K562 (cell line): ENCODE results near the gene GALNS. TPM values are rescaled to one million over a fixed set of nuclear protein-coding genes. Genes with fewer than 3 reads are reported as not detected.

Experiments used
- CCNT2 ChIP-seq: IDR thresholded peaks from 2 replicates; pipeline ENCODE4 v1.6.1; 2011; ENCODE audit warnings: borderline replicate concordance, low read depth, mild to moderate bottlenecking, moderate library complexity, mixed read lengths, low read length; ENCODE audit not compliant: insufficient read length; ENCODE audit errors: extremely low read depth
- CHD4 ChIP-seq: fragments of 200-600 bp; sonication (generic); IDR thresholded peaks from 3 replicates; pipeline ENCODE4 v1.6.1; 2012; ENCODE audit warnings: low read depth, mild to moderate bottlenecking, mixed read lengths, low read length, inconsistent platforms; ENCODE audit not compliant: insufficient read depth, insufficient replicate concordance, poor library complexity, severe bottlenecking
- EP400 ChIP-seq: fragments of 450-650 bp; IDR thresholded peaks from 2 replicates; pipeline ENCODE4 v1.6.1; 2017; ENCODE audit warnings: antibody characterized with exemption, mild to moderate bottlenecking, moderate library complexity
- ETS1 ChIP-seq: conservative IDR thresholded peaks from 2 replicates; pipeline ENCODE4 v1.6.1; 2011; ENCODE audit warnings: low read depth, mild to moderate bottlenecking, low read length; ENCODE audit not compliant: control insufficient read depth
- FOXK2 ChIP-seq, 2 experiments: fragments of 450-650 bp; IDR thresholded peaks in 1 of 2; conservative IDR thresholded peaks in 1 of 2; 2 replicates each; pipeline ENCODE4 v1.6.1; 2016; ENCODE audit warnings: low read depth in 2 of 2, mild to moderate bottlenecking in 1 of 2
- NBN ChIP-seq: fragments of 450-650 bp; IDR thresholded peaks from 2 replicates; pipeline ENCODE4 v1.6.1; 2016; ENCODE audit warnings: low read depth, mild to moderate bottlenecking
- NFIC ChIP-seq: fragments of 450-650 bp; IDR thresholded peaks from 2 replicates; pipeline ENCODE4 v1.6.1; 2017; ENCODE audit warnings: mild to moderate bottlenecking, inconsistent platforms
- SP1 ChIP-seq: sonication (generic); formaldehyde crosslinking; IDR thresholded peaks from 2 replicates; pipeline ENCODE4 v1.8.1; 2022; ENCODE audit warnings: mild to moderate bottlenecking, missing genetic modification reagents
- YY1 ChIP-seq, 3 experiments: IDR thresholded peaks; 2 replicates each; pipeline ENCODE4 v1.6.1; 2011; ENCODE audit warnings: low read length in 2 of 3, mild to moderate bottlenecking in 2 of 3, moderate library complexity in 2 of 3, borderline replicate concordance in 1 of 3, control low read depth in 1 of 3, low read depth in 1 of 3; ENCODE audit not compliant: insufficient read depth in 3 of 3, insufficient replicate concordance in 2 of 3, control insufficient read depth in 1 of 3, insufficient read length in 1 of 3; ENCODE audit errors: extremely low read depth in 1 of 3
- ZBTB17 ChIP-seq: fragments of 450-650 bp; formaldehyde crosslinking; IDR thresholded peaks from 2 replicates; pipeline ENCODE4 v1.4.0; 2020; ENCODE audit warnings: mild to moderate bottlenecking
- ZBTB2 ChIP-seq: fragments of 450-650 bp; IDR thresholded peaks from 2 replicates; pipeline ENCODE4 v1.6.1; 2016; ENCODE audit warnings: antibody characterized with exemption
- polyA plus RNA-seq, 8 experiments: library from polyadenylated mRNA; depleted of rRNA in 4 of 8; stranded (reverse) in 5 of 8; unstranded in 3 of 8; fragments of >200 nt; fragmentation: Nextera tagmentation in 2 of 8; fragmentation: Illumina TruSeq in 1 of 8; extraction: Ambion mirVana in 2 of 8; extraction: Trizol in 1 of 8; gene quantifications; 2 replicates each; pipeline versions ENCODE4 v1.2.1 to v1.2.3, GENCODE V29; 2011 to 2014; ENCODE audit warnings: inconsistent platforms in 1 of 8, missing spikeins in 1 of 8
- total RNA-seq, 7 experiments: library from RNA; depleted of rRNA in 6 of 7; stranded (reverse); fragments of >200 nt in 6 of 7; fragmentation: Illumina TruSeq in 2 of 7; extraction: Trizol in 2 of 7; gene quantifications; 2 replicates each; pipeline versions ENCODE4 v1.2.1 to v1.2.3, GENCODE V29; 2011 to 2021; ENCODE audit warnings: low replicate concordance in 1 of 7
- TF ChIP-seq, protein P1 (sequence below), 2 experiments: IDR thresholded peaks; 2 replicates each; pipeline ENCODE4 v1.6.1; 2012; ENCODE audit warnings: improper control_type of control experiment in 2 of 2, low read depth in 2 of 2, low read length in 2 of 2, borderline replicate concordance in 1 of 2
- TF ChIP-seq, protein P2 (sequence below): sonication (generic); formaldehyde crosslinking; IDR thresholded peaks from 2 replicates; pipeline ENCODE4 v1.8.0; 2022; ENCODE audit warnings: missing genetic modification reagents, mild to moderate bottlenecking, borderline replicate concordance
- TF ChIP-seq, protein P3 (sequence below): fragments of 450-650 bp; formaldehyde crosslinking; conservative IDR thresholded peaks from 2 replicates; pipeline ENCODE4 v1.4.0; 2022; ENCODE audit warnings: mild to moderate bottlenecking, missing genetic modification characterization
- TF ChIP-seq, protein P4 (sequence below): sonication (generic); formaldehyde crosslinking; IDR thresholded peaks from 2 replicates; pipeline ENCODE4 v1.8.0; 2022; ENCODE audit warnings: missing genetic modification reagents, mild to moderate bottlenecking, moderate library complexity, borderline replicate concordance

Gene GALNS
- total and polyA plus RNA-seq, 9 of the 15 experiments (the other 6 are each of a cell fraction or from before 2014, with no cell fraction given), result 0.38 to 13.2 (median 4.3) TPM

GRCh38 chr16:88781140-88782077 is 75.3 kb downstream of the GALNS start (continued):
- TF ChIP-seq ETS1 (peak; percentile 76; the same call in 1 of the 2 replicates), CHD4 (no peak), NFIC (peak; percentile 22; the same call in 1 of the 2 replicates), ZBTB17 (CRISPR knock-in tag) (0 out of 2 replicates have a peak, but pooled peaks have one; percentile 56), CCNT2 (peak; percentile 30), EP400 (peak; percentile 86), NBN (peak; percentile 53; the same call in 1 of the 2 replicates), SP1 (CRISPR knock-in tag) (peak; percentile 43), ZBTB2 (peak; percentile 71), FOXK2 (conservative IDR thresholded peaks at IDR 0.05 in 1 of 2, IDR thresholded peaks at IDR 0.05 in 1 of 2; ENCODE audit: low read depth in 2 of 2) (peak; percentile 51 to 61; a peak in 2 of 4 replicates), YY1 (IDR thresholded peaks at IDR 0.05; ENCODE audit: borderline replicate concordance in 1 of 3, control insufficient read depth in 1 of 3, extremely low read depth in 1 of 3, insufficient read depth in 3 of 3, insufficient read length in 1 of 3, insufficient replicate concordance in 2 of 3, low read depth in 1 of 3, low read length in 2 of 3) (peak in 2 of 3 experiments; percentile 81 to 91)
- TF ChIP-seq, protein P1, sequence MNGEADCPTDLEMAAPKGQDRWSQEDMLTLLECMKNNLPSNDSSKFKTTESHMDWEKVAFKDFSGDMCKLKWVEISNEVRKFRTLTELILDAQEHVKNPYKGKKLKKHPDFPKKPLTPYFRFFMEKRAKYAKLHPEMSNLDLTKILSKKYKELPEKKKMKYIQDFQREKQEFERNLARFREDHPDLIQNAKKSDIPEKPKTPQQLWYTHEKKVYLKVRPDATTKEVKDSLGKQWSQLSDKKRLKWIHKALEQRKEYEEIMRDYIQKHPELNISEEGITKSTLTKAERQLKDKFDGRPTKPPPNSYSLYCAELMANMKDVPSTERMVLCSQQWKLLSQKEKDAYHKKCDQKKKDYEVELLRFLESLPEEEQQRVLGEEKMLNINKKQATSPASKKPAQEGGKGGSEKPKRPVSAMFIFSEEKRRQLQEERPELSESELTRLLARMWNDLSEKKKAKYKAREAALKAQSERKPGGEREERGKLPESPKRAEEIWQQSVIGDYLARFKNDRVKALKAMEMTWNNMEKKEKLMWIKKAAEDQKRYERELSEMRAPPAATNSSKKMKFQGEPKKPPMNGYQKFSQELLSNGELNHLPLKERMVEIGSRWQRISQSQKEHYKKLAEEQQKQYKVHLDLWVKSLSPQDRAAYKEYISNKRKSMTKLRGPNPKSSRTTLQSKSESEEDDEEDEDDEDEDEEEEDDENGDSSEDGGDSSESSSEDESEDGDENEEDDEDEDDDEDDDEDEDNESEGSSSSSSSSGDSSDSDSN (IDR thresholded peaks at IDR 0.05; ENCODE audit: borderline replicate concordance in 1 of 2, low read depth in 2 of 2, low read length in 2 of 2), result peak; percentile 41 to 81; a peak in 1 of 4 replicates
- TF ChIP-seq, protein P2, sequence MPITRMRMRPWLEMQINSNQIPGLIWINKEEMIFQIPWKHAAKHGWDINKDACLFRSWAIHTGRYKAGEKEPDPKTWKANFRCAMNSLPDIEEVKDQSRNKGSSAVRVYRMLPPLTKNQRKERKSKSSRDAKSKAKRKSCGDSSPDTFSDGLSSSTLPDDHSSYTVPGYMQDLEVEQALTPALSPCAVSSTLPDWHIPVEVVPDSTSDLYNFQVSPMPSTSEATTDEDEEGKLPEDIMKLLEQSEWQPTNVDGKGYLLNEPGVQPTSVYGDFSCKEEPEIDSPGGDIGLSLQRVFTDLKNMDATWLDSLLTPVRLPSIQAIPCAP, result no peak
- TF ChIP-seq, protein P3, sequence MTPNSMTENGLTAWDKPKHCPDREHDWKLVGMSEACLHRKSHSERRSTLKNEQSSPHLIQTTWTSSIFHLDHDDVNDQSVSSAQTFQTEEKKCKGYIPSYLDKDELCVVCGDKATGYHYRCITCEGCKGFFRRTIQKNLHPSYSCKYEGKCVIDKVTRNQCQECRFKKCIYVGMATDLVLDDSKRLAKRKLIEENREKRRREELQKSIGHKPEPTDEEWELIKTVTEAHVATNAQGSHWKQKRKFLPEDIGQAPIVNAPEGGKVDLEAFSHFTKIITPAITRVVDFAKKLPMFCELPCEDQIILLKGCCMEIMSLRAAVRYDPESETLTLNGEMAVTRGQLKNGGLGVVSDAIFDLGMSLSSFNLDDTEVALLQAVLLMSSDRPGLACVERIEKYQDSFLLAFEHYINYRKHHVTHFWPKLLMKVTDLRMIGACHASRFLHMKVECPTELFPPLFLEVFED (CRISPR knock-in tag), result 0 out of 2 replicates have a peak, but pooled peaks have one; percentile 61
- TF ChIP-seq, protein P4, sequence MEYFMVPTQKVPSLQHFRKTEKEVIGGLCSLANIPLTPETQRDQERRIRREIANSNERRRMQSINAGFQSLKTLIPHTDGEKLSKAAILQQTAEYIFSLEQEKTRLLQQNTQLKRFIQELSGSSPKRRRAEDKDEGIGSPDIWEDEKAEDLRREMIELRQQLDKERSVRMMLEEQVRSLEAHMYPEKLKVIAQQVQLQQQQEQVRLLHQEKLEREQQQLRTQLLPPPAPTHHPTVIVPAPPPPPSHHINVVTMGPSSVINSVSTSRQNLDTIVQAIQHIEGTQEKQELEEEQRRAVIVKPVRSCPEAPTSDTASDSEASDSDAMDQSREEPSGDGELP (CRISPR knock-in tag), result peak; percentile 94
